Duodenal mucosa (tissue), 2 donors: Measurements from ENCODE around the gene ANKRD52.
"Not testable (repeated sequence)": the region's sequence is repeated elsewhere in the genome, so short reads cannot be mapped to it uniquely, and the experiment has no call there.

Experiments used
- H3K27ac ChIP-seq: one replicate; pipeline ENCODE4 v1.7.0; 2013; ENCODE audit warnings: low read depth, low read length
- H3K27me3 ChIP-seq, 2 donors: one replicate each; pipeline ENCODE4 v1.7.0; 2013; ENCODE audit warnings: low read length in 2 of 2, control low read depth in 1 of 2; ENCODE audit not compliant: insufficient read depth in 2 of 2, control insufficient read depth in 1 of 2
- H3K36me3 ChIP-seq, 2 donors: one replicate each; pipeline ENCODE4 v1.7.0; 2013; ENCODE audit warnings: low read length in 2 of 2, control low read depth in 1 of 2; ENCODE audit not compliant: insufficient read depth in 2 of 2, control insufficient read depth in 1 of 2
- H3K4me1 ChIP-seq, 2 donors: one replicate each; pipeline ENCODE4 v1.7.0; 2013; ENCODE audit warnings: low read length in 2 of 2, control low read depth in 1 of 2; ENCODE audit not compliant: insufficient read depth in 2 of 2, control insufficient read depth in 1 of 2
- H3K4me3 ChIP-seq, 2 donors: one replicate each; pipeline ENCODE4 v1.7.0; 2013; ENCODE audit warnings: low read length in 2 of 2, low read depth in 1 of 2
- H3K9ac ChIP-seq, 2 donors: one replicate each; pipeline ENCODE4 v1.7.0; 2013; ENCODE audit warnings: low read length in 2 of 2, low read depth in 1 of 2
- H3K9me3 ChIP-seq, 2 donors: one replicate each; pipeline ENCODE4 v1.7.0; 2013; ENCODE audit warnings: low read length in 2 of 2, control low read depth in 1 of 2; ENCODE audit not compliant: control insufficient read depth in 1 of 2

ANKRD52 gene

DNA sequence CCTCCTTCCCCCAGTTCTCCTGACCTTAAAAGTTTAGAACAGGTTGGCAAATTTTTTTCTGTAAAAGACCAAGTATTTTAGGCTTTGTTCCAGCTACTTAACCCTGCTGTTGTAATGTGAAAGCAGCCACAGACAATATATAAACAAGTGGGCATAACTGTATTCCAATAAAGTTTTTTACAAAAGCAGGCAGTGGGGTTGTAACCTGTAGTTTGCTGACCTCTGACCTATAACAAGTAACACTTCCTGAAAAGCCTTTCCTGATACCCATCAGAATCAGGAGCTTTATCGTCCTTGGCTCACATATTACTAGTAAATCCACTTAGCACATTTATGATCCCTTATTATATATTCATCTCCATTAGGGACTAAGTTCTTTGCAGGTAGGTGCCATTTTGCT is 55.8 kb downstream of the ANKRD52 start:
- Histone ChIP-seq H3K4me3 (no peak overlapping the region), H3K27ac (no peak overlapping the region), H3K9ac (no peak overlapping the region), H3K9me3 (no peaks in the 10 kb centered on the region), H3K36me3 (peaks cover 13 to 24% of the 10 kb centered on the region in 2 donors), H3K4me1 (peaks cover 7 to 9% of the 10 kb centered on the region in 2 donors), H3K27me3 (no peaks in the 10 kb centered on the region)

DNA sequence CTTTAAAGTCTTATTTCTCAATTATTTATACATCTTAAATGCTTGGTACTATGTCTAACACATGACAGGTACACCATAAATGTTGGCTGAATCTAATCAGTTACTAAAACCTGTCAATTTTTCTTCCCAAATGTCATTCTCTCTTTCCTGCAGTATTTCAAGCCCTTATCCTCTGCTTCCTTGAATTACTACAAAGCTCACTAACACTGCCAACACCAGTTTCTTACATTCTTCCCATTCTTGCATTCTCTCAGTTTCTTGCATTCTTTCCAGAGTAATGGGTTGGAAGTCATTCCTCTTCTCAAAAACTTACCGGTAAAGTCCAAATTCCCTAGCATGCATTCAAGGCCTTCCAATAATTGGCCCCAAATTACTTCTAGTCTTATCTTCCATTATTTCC is 59.3 kb downstream of the ANKRD52 start:
- H3K4me3 ChIP-seq: no peak overlapping the region
- H3K36me3 ChIP-seq: no peaks in the 10 kb centered on the region
- H3K27me3 ChIP-seq: no peaks in the 10 kb centered on the region
- H3K27ac ChIP-seq: no peak overlapping the region
- H3K4me1 ChIP-seq: peaks cover 7 to 9% of the 10 kb centered on the region in 2 donors
- no peaks in the 10 kb centered on the region for H3K9me3 ChIP-seq
- no peak overlapping the region for H3K9ac ChIP-seq

DNA sequence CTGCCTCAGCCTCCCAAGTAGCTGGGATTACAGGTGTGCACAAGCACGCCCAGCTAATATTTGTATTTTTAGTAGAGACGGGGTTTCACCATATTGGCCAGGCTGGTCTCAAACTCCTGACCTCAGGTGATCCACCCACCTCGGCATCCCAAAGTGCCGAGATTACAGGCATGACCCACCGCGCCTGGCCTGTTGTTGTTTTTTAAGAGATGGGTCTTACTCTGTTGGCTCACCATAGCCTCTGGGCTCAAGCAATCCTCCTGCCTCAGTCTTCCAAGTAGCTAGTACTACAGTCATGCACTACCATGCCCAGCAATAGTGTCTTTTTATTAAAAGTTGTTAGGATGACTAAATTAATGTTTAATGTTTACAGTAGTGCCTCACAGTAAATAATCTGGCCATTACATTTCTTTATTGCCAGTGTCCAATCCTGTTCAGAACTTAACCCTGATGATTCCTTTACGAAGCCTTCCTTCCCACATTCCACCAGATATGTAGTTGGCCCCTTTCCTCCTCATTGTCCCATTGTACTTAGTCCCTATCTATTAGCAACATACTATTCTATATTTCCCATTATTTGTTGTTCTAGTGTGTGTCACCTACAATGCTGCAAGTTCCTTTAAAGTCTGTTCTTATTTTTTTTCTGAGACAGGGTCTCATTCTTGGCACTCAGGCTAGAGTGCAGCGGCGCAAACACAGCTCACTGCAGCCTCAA is 60.1 kb downstream of the ANKRD52 start:
- Histone ChIP-seq H3K36me3 (no peaks in the 10 kb centered on the region), H3K4me1 (peaks cover 7 to 9% of the 10 kb centered on the region in 2 donors), H3K27me3 (no peaks in the 10 kb centered on the region), H3K9me3 (no peaks in the 10 kb centered on the region), H3K4me3 (no peak overlapping the region), H3K9ac (no peak overlapping the region), H3K27ac (no peak overlapping the region)

DNA sequence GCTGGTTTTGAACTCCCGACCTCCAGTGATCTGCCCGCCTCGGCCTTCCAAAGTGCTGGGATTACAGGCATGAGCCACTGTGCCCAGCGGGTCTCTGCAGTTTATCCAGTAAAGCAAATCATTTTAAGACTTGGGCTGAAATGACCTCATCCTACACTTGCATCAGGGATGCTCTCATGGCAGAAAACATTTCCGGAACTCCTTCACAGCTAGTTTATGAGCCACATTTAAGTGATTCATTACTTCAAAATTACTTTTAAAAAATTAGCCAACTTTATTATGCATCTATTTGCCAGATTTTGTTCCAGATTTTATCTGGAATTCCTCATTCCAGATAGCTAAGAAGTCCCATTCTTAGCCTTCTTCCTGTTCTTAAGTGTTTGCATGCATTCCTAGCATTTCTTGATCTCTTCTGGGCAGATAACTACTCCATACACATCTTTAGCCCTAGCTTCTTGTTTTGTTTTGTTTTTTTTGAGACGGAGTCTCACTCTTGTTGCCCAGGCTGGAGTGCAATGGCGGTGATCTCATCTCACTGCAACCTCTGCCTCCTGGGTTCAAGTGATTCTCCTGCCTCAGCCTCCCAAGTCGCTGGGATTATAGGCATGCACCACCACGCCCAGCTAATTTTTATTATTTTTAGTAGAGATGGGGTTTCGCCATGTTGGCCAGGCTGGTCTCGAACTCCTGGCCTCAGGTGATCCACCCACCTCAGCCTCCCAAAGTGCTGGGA is 61.2 kb downstream of the ANKRD52 start:
- not testable (repeated sequence) for H3K27ac ChIP-seq, H3K4me1 ChIP-seq, H3K27me3 ChIP-seq, H3K4me3 ChIP-seq, H3K9ac ChIP-seq, H3K36me3 ChIP-seq, H3K9me3 ChIP-seq

GRCh38 chr12:56193025-56193578 is 65.1 kb downstream of the ANKRD52 start:
- H3K27me3 ChIP-seq: no peaks in the 10 kb centered on the region
- H3K4me1 ChIP-seq: peaks cover 3 to 14% of the 10 kb centered on the region in 2 donors
- no peaks in the 10 kb centered on the region for H3K9me3 ChIP-seq
- no peak overlapping the region for H3K4me3 ChIP-seq
- no peak overlapping the region for H3K27ac ChIP-seq
- no peaks in the 10 kb centered on the region for H3K36me3 ChIP-seq
- H3K9ac ChIP-seq: no peak overlapping the region

DNA sequence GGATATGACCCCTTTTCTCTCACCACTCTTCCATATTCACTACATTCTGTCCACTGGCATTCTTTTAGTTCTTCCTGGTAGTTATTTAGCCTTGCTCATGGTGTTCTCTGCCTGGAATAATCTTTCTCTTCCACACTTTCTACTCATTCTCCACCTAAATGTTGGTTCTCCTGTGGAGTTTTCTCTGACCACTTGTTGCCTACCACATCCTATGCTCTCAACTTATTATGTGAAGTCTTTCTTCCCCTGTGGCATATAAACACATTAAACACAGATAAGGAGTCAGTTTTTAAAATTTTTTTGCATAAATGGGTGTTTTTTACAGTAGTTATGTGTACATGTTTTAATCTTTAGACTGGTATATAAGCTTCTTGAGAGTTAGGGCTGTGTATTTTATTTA is 65.6 kb downstream of the ANKRD52 start:
- no peaks in the 10 kb centered on the region for H3K27me3 ChIP-seq
- H3K27ac ChIP-seq: no peak overlapping the region
- H3K4me3 ChIP-seq: no peak overlapping the region
- H3K36me3 ChIP-seq: no peaks in the 10 kb centered on the region
- no peak overlapping the region for H3K9ac ChIP-seq
- peaks cover 9 to 19% of the 10 kb centered on the region in 2 donors for H3K4me1 ChIP-seq
- H3K9me3 ChIP-seq: no peaks in the 10 kb centered on the region

DNA sequence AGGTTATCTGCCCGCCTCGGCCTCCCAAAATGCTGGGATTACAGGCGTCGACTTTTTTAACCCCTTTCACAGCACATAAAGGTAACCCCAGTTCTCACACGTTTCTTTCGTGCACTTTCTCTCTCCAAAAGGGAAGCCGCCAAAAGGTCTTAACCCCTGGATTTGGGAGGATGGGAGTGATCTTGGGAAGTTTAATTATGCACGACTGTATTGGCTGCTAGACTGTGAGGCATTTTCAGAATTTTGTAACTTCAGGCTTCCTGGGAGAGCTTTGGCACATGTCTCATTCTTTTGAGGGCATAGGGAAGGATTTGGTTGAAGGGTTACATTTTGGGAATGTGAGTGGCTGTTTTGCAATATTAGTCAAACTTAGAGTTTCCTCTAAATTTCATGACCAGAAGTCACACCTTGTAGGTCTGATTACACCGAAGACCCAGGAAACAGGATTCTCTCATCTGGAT is 67.5 kb downstream of the ANKRD52 start:
- Histone ChIP-seq H3K9me3 (no peaks in the 10 kb centered on the region), H3K4me1 (peaks cover 12 to 20% of the 10 kb centered on the region in 2 donors), H3K27me3 (no peaks in the 10 kb centered on the region), H3K4me3 (peak overlapping the region; percentile 87 to 90), H3K9ac (peak overlapping the region; percentile 91 to 94), H3K27ac (no peak overlapping the region), H3K36me3 (peaks cover 2 to 8% of the 10 kb centered on the region in 2 donors)

GRCh38 chr12:56189918-56190694 is 68.1 kb downstream of the ANKRD52 start:
- peaks cover 12 to 20% of the 10 kb centered on the region in 2 donors for H3K4me1 ChIP-seq
- peak overlapping the region; percentile 80 for H3K27ac ChIP-seq
- peak overlapping the region; percentile 87 to 90 for H3K4me3 ChIP-seq
- no peaks in the 10 kb centered on the region for H3K27me3 ChIP-seq
- H3K9ac ChIP-seq: peak overlapping the region; percentile 91 to 94
- no peaks in the 10 kb centered on the region for H3K9me3 ChIP-seq
- H3K36me3 ChIP-seq: peaks cover 4 to 12% of the 10 kb centered on the region in 2 donors

GRCh38 chr12:56189099-56189917 is 68.9 kb downstream of the ANKRD52 start, which contains the start of gene SMARCC2:
Gene SMARCC2, minus strand, starts transcription at chr12:56189483. Its CDS starts 22 bp downstream, at chr12:56189461.
- no peaks in the 10 kb centered on the region for H3K9me3 ChIP-seq
- H3K9ac ChIP-seq: peak within 1 kb of the TSS; percentile 91 to 94
- H3K27me3 ChIP-seq: no peaks in the 10 kb centered on the region
- H3K27ac ChIP-seq: peak within 1 kb of the TSS; percentile 80
- H3K4me3 ChIP-seq: peak within 1 kb of the TSS; percentile 87 to 90
- peaks cover 12 to 20% of the 10 kb centered on the region in 2 donors for H3K4me1 ChIP-seq
- peaks cover 12 to 20% of the 10 kb centered on the region in 2 donors for H3K36me3 ChIP-seq
